DND-41 (cell line): ENCODE measurements around the gene COL8A1.
A peak's percentile ranks its signal among the peaks of the same experiment; 100 is the strongest.

Experiments used
- ATAC-seq: fragments of 200-7000 bp; cut with Tn5 transposase; 3 replicates; pipeline ENCODE4 v1.9.1; 2021; ENCODE audit warnings: low read depth; ENCODE audit not compliant: insufficient read depth
- DNase-seq: peaks from one replicate; pipeline ENCODE4 v3.0.0-alpha.2; 2020
- H2AFZ ChIP-seq: 2 replicates; pipeline ENCODE4 v1.6.0; 2012; ENCODE audit warnings: low read depth, low read length
- H3K27ac ChIP-seq: 2 replicates; pipeline ENCODE4 v1.5.1; 2012; ENCODE audit warnings: low read length, inconsistent platforms
- H3K27me3 ChIP-seq: fragments of 200-600 bp; sonication (generic); 2 replicates; pipeline ENCODE4 v1.6.0; 2012; ENCODE audit warnings: low read length, mild to moderate bottlenecking, inconsistent platforms; ENCODE audit not compliant: insufficient read depth, poor library complexity
- H3K36me3 ChIP-seq: 2 replicates; pipeline ENCODE4 v1.5.1; 2012; ENCODE audit warnings: low read length, inconsistent platforms; ENCODE audit not compliant: insufficient read depth
- H3K4me1 ChIP-seq: 2 replicates; pipeline ENCODE4 v1.5.1; 2012; ENCODE audit warnings: mild to moderate bottlenecking, low read length; ENCODE audit not compliant: insufficient read depth
- H3K4me2 ChIP-seq: 2 replicates; pipeline ENCODE4 v1.6.0; 2012; ENCODE audit warnings: mild to moderate bottlenecking, moderate library complexity, low read length, inconsistent platforms; ENCODE audit not compliant: insufficient read depth
- H3K4me3 ChIP-seq, 2 experiments: fragments of 200-600 bp in 1 of 2; shearing (Covaris generic) in 1 of 2; 2 replicates each; pipeline ENCODE4 v1.5.1; 2012 to 2016; ENCODE audit warnings: inconsistent platforms in 2 of 2, low read length in 2 of 2, mild to moderate bottlenecking in 2 of 2, low read depth in 1 of 2, moderate library complexity in 1 of 2
- H3K79me2 ChIP-seq: 2 replicates; pipeline ENCODE4 v1.6.0; 2012; ENCODE audit warnings: low read length, inconsistent platforms; ENCODE audit not compliant: insufficient read depth
- H3K9ac ChIP-seq: 2 replicates; pipeline ENCODE4 v1.6.0; 2012; ENCODE audit warnings: low read depth, mild to moderate bottlenecking, inconsistent platforms, low read length, moderate library complexity
- H3K9me3 ChIP-seq: 2 replicates; pipeline ENCODE4 v1.5.1; 2012; ENCODE audit warnings: low read length, moderate library complexity, mild to moderate bottlenecking, inconsistent platforms; ENCODE audit not compliant: insufficient read depth, severe bottlenecking
- H4K20me1 ChIP-seq: 2 replicates; pipeline ENCODE4 v1.6.0; 2012; ENCODE audit warnings: low read length; ENCODE audit not compliant: insufficient read depth
- EZH2 ChIP-seq: IDR thresholded peaks from 3 replicates; pipeline ENCODE4 v1.6.1; 2012; ENCODE audit warnings: borderline replicate concordance, low read depth, mild to moderate bottlenecking, moderate library complexity, low read length, inconsistent platforms; ENCODE audit not compliant: severe bottlenecking
- TF ChIP-seq, protein P1 (sequence below): IDR thresholded peaks from 2 replicates; pipeline ENCODE4 v1.5.1; 2012; ENCODE audit warnings: borderline replicate concordance, low read length, moderate library complexity, mild to moderate bottlenecking; ENCODE audit not compliant: poor library complexity, severe bottlenecking; ENCODE audit errors: extremely low read depth

COL8A1 gene

DNA sequence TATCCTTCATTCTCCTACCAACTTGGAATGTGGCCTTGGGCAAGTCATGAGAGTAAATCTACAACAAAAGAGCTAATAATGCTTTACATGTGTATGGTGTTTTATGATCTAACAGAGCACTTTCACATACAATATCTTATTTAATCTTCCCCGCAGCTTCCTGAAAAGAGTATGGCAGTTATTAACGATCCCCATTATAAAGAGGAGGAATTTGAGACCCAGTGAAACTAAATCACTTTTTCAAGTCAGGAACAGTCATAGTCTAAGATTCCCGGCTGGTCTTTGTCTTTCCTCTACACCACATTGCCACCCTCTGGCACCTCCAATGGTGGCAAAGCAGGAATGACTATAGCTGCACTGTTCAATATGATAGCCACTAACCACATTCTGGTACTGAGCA is 109.5 kb downstream of the COL8A1 start:
- Histone ChIP-seq H3K4me2 (no peak overlapping the region), H3K9me3 (no peaks in the 10 kb centered on the region), H3K9ac (no peak overlapping the region), H3K4me3 (no peak overlapping the region), H3K36me3 (no peaks in the 10 kb centered on the region), H3K79me2 (no peaks in the 10 kb centered on the region), H4K20me1 (no peaks in the 10 kb centered on the region), H3K4me1 (no peaks in the 10 kb centered on the region), H3K27ac (no peak overlapping the region), H2AFZ (no peak overlapping the region), H3K27me3 (peaks cover 4% of the 10 kb centered on the region)
- TF ChIP-seq, protein P1, sequence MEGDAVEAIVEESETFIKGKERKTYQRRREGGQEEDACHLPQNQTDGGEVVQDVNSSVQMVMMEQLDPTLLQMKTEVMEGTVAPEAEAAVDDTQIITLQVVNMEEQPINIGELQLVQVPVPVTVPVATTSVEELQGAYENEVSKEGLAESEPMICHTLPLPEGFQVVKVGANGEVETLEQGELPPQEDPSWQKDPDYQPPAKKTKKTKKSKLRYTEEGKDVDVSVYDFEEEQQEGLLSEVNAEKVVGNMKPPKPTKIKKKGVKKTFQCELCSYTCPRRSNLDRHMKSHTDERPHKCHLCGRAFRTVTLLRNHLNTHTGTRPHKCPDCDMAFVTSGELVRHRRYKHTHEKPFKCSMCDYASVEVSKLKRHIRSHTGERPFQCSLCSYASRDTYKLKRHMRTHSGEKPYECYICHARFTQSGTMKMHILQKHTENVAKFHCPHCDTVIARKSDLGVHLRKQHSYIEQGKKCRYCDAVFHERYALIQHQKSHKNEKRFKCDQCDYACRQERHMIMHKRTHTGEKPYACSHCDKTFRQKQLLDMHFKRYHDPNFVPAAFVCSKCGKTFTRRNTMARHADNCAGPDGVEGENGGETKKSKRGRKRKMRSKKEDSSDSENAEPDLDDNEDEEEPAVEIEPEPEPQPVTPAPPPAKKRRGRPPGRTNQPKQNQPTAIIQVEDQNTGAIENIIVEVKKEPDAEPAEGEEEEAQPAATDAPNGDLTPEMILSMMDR = peak; percentile 13
- TF ChIP-seq EZH2 = no peak
- ATAC-seq (no peak), DNase-seq (no peak)

DNA sequence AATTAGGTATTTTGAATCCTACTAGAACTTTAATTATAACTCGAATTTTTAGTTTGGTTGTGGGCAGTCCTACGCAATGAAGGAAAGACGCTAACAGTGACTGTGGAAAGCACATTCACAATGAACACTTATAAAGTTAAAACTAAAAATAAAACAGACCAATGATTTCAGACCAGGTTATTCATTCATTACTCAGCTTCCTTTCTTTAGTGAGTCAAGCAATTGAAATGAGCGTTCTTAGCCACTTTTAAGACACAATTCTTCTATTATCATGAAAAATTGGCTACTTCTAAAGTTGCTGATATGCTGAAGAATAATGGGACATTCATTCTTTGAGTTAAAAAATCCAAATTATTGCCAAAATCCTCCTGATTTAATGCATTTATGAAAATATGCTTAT is 113.3 kb downstream of the COL8A1 start:
- peaks cover 9% of the 10 kb centered on the region for H3K27me3 ChIP-seq
- no peak overlapping the region for H2AFZ ChIP-seq
- no peak overlapping the region for H3K4me2 ChIP-seq
- H3K9me3 ChIP-seq = no peaks in the 10 kb centered on the region
- H3K36me3 ChIP-seq = no peaks in the 10 kb centered on the region
- no peak for ATAC-seq
- H3K27ac ChIP-seq = no peak overlapping the region
- no peak for DNase-seq
- no peaks in the 10 kb centered on the region for H3K4me1 ChIP-seq
- H3K9ac ChIP-seq = no peak overlapping the region
- H4K20me1 ChIP-seq = no peaks in the 10 kb centered on the region
- TF ChIP-seq, protein P1 = no peak
- no peak for TF ChIP-seq EZH2
- H3K4me3 ChIP-seq = no peak overlapping the region
- no peaks in the 10 kb centered on the region for H3K79me2 ChIP-seq

DNA sequence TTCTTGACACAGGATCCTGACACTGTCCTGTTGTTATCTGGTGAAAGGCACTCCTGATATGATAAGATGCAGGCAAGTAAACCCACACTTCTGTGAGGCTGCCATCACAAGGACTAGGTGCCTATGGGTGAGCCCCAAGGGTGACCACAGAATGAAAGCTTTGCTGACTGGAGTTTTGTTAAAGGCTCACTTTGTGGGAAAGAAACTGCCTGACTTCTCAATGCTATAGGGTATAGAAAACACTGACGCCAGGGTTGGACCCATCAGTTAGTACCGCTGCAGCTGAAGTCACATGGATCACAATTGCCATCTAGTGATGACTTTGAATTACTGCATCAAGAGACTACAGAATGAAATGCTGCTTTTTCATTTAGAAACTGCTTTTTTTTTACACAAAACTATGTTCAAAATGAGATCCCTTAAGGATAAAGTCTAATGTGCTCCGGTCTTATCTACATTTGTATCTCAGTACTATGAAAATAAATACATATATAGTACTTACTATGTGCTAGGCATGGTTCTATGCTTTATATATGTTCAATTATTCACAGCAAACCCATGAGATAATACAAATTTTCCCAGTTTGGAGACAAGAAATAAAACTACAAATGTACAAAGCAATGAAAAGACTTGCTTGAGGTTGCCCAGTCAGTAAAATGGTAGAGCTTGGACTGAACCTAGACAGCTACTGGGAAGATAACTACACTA is 115.0 kb downstream of the COL8A1 start:
- H3K9me3 ChIP-seq = no peaks in the 10 kb centered on the region
- no peaks in the 10 kb centered on the region for H4K20me1 ChIP-seq
- no peak overlapping the region for H2AFZ ChIP-seq
- no peaks in the 10 kb centered on the region for H3K79me2 ChIP-seq
- no peaks in the 10 kb centered on the region for H3K36me3 ChIP-seq
- H3K4me1 ChIP-seq = no peaks in the 10 kb centered on the region
- peak; percentile 72 for ATAC-seq
- no peak overlapping the region for H3K4me2 ChIP-seq
- TF ChIP-seq, protein P1 = peak; percentile 75
- TF ChIP-seq EZH2 = no peak
- peak; percentile 7 for DNase-seq
- H3K9ac ChIP-seq = no peak overlapping the region
- H3K27me3 ChIP-seq = peaks cover 15% of the 10 kb centered on the region
- H3K4me3 ChIP-seq = no peak overlapping the region
- no peak overlapping the region for H3K27ac ChIP-seq
